Measurements from ENCODE around the gene SMIM13.

The SMIM13 gene

GRCh38 chr6:11093626-11094410 lies at the start of gene SMIM13:
Gene SMIM13, plus strand, starts transcription at chr6:11093834. Its CDS starts 480 bp downstream, at chr6:11094314.
- DNase-seq, result peak; percentile 63

GRCh38 chr6:11043961-11044711 lies 49.5 kb upstream of the SMIM13 start, which contains the start of gene ELOVL2:
Gene ELOVL2, minus strand, starts transcription at chr6:11044305. Its CDS starts 75 bp downstream, at chr6:11044230.
- DNase-seq, result no peak

- DNase-seq, result no peak
Observed at GRCh38 chr6:11044712-11045167, 48.9 kb upstream of the SMIM13 start.

GRCh38 chr6:11050731-11051130 lies 42.9 kb upstream of the SMIM13 start:
- DNase-seq, result no peak

GRCh38 chr6:11053307-11053706 lies 40.3 kb upstream of the SMIM13 start:
- DNase-seq, result no peak

GRCh38 chr6:11054722-11055121 lies 38.9 kb upstream of the SMIM13 start:
- DNase-seq, result no peak

GRCh38 chr6:11055127-11055627 lies 38.5 kb upstream of the SMIM13 start:
- DNase-seq, result no peak

- DNase-seq, result no peak
Observed at GRCh38 chr6:11056871-11057270, 36.8 kb upstream of the SMIM13 start.

- no peak for DNase-seq
Observed at GRCh38 chr6:11058406-11058805, 35.2 kb upstream of the SMIM13 start.

GRCh38 chr6:11062083-11062482 lies 31.6 kb upstream of the SMIM13 start:
- DNase-seq, result no peak

GRCh38 chr6:11062715-11063114 lies 30.9 kb upstream of the SMIM13 start:
- DNase-seq, result no peak

- DNase-seq, result no peak
Observed at GRCh38 chr6:11064836-11065235, 28.8 kb upstream of the SMIM13 start.

GRCh38 chr6:11065436-11066202 lies 28.0 kb upstream of the SMIM13 start:
- DNase-seq, result no peak

GRCh38 chr6:11066505-11067347 lies 26.9 kb upstream of the SMIM13 start:
- no peak for DNase-seq

GRCh38 chr6:11067348-11067747 lies 26.3 kb upstream of the SMIM13 start:
- DNase-seq, result no peak

GRCh38 chr6:11069760-11070159 lies 23.9 kb upstream of the SMIM13 start:
- no peak for DNase-seq

- DNase-seq, result no peak
Observed at GRCh38 chr6:11072101-11072500, 21.5 kb upstream of the SMIM13 start.

- no peak for DNase-seq
Observed at GRCh38 chr6:11076540-11076939, 17.1 kb upstream of the SMIM13 start.

- no peak for DNase-seq
Observed at GRCh38 chr6:11078266-11078665, 15.4 kb upstream of the SMIM13 start.

GRCh38 chr6:11080296-11080695 lies 13.3 kb upstream of the SMIM13 start:
- no peak for DNase-seq

- no peak for DNase-seq
Observed at GRCh38 chr6:11083491-11083890, 10.1 kb upstream of the SMIM13 start.

GRCh38 chr6:11083956-11084355 lies 9.7 kb upstream of the SMIM13 start:
- no peak for DNase-seq

Measured in DMS79 (cell line).